GM21526 (cell line): ENCODE data around the gene CD19.
A peak's percentile ranks its signal among the peaks of the same experiment; 100 is the strongest.
"Not testable (repeated sequence)": the region's sequence is repeated elsewhere in the genome, so short reads cannot be mapped to it uniquely, and the experiment has no call there.

ENCODE experiments used
- ATAC-seq: cut with Tn5 transposase; IDR thresholded peaks from one replicate; pipeline ENCODE4 v1.9.1; 2021; ENCODE audit warnings: moderate library complexity; ENCODE audit not compliant: unreplicated experiment, low FRiP score

CD19 gene

GRCh38 chr16:28905800-28906372 is 25.9 kb upstream of the CD19 start:
- ATAC-seq: no peak

- no peak for ATAC-seq
These were observed 21.4 kb upstream of the CD19 start for GRCh38 chr16:28910086-28911031.

- no peak for ATAC-seq
These were observed 19.2 kb upstream of the CD19 start for GRCh38 chr16:28912558-28912957.

- no peak for ATAC-seq
These were observed 17.6 kb upstream of the CD19 start for GRCh38 chr16:28913946-28914724.

GRCh38 chr16:28915181-28915580 is 16.6 kb upstream of the CD19 start:
- ATAC-seq: no peak

GRCh38 chr16:28917095-28917494 is 14.7 kb upstream of the CD19 start:
- ATAC-seq: no peak

- no peak for ATAC-seq
These were observed 13.1 kb upstream of the CD19 start for GRCh38 chr16:28918698-28919097.

GRCh38 chr16:28923231-28923587 is 8.6 kb upstream of the CD19 start:
- no peak for ATAC-seq

GRCh38 chr16:28923652-28924398 is 7.9 kb upstream of the CD19 start:
- peak; percentile 50 for ATAC-seq

GRCh38 chr16:28924399-28924761 is 7.4 kb upstream of the CD19 start:
- no peak for ATAC-seq

- ATAC-seq: peak; percentile 55
These were observed 6.9 kb upstream of the CD19 start, which contains the start of gene RABEP2 for GRCh38 chr16:28924762-28925385. RABEP2 (minus strand) TSS chr16:28925238; CDS start chr16:28925163, 75 bp downstream.

- ATAC-seq: peak; percentile 24
These were observed 6.2 kb upstream of the CD19 start for GRCh38 chr16:28925386-28926228.

- not testable (repeated sequence) for ATAC-seq
These were observed 5.5 kb upstream of the CD19 start for GRCh38 chr16:28926284-28926683.

- ATAC-seq: no peak
These were observed 4.0 kb upstream of the CD19 start for GRCh38 chr16:28927815-28928214.

- no peak for ATAC-seq
These were observed 1.6 kb upstream of the CD19 start for GRCh38 chr16:28930203-28930602.

GRCh38 chr16:28930652-28931051 is 1.1 kb upstream of the CD19 start:
- ATAC-seq: no peak

GRCh38 chr16:28932339-28933141 is 769 bp downstream of the CD19 start:
- ATAC-seq: no peak

- ATAC-seq: no peak
These were observed 1.4 kb downstream of the CD19 start for GRCh38 chr16:28933171-28933570.
